Measurements from ENCODE around the gene CLIC6.

DNA sequence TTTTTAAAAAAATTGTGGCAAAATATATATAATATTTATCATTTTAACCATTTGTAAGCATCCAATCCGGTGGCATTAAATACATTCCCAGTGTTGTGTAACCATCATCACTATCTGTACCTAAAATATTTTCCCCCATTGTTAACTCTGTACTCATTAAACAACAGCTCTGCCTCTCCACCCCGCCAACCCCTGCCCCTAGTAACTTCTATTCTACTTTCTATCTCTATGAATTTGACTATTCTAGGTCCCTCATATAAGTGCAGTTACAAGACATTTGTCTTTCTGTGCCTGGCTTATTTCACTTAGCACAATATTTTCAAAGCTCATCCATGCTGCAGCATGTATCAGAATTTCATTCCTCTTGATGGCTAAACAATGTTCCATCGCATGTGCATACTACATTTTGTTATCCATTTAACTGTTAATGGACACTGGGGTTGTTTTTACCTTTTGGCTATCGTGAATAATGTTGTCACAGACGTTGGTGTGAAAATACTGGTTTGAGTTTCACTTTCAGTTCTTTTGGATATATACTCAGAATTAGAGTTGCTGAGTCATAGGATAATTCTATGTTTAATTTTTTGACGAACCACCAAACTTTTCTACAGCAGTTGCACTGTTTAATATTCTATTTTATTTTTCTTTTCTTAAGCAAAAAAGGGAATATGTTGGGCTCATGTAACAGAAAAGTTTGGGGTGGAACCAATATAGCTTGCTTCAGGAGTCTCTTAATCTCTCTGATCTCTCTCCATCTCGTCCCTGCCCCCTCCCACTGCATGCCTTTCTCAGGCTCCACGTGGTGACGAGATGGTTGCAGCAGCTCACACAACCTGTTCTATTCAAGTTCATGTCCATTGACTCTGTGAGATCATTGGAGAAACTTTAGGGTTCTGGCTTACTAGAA lies 28.7 kb upstream of the CLIC6 start:
- TF ChIP-seq, protein P1, sequence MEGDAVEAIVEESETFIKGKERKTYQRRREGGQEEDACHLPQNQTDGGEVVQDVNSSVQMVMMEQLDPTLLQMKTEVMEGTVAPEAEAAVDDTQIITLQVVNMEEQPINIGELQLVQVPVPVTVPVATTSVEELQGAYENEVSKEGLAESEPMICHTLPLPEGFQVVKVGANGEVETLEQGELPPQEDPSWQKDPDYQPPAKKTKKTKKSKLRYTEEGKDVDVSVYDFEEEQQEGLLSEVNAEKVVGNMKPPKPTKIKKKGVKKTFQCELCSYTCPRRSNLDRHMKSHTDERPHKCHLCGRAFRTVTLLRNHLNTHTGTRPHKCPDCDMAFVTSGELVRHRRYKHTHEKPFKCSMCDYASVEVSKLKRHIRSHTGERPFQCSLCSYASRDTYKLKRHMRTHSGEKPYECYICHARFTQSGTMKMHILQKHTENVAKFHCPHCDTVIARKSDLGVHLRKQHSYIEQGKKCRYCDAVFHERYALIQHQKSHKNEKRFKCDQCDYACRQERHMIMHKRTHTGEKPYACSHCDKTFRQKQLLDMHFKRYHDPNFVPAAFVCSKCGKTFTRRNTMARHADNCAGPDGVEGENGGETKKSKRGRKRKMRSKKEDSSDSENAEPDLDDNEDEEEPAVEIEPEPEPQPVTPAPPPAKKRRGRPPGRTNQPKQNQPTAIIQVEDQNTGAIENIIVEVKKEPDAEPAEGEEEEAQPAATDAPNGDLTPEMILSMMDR (IDR thresholded peaks at IDR 0.05), result no peak
- TF ChIP-seq ZFX (IDR thresholded peaks at IDR 0.05; ENCODE audit: borderline replicate concordance), result no peak
